Hepatocyte (in vitro differentiated cells): ENCODE data around the gene GOLGA2. TPM values are rescaled to one million over a fixed set of nuclear protein-coding genes. Genes with fewer than 3 reads are reported as not detected.

Experiments
- DNase-seq: peaks from one replicate; pipeline ENCODE4 v3.0.0-alpha.2; 2016; ENCODE audit warnings: low spot score
- H2AFZ ChIP-seq: fragments of 200-600 bp; sonication (generic); 2 replicates; pipeline ENCODE4 v1.6.0; 2016; ENCODE audit warnings: antibody characterized with exemption, mild to moderate bottlenecking
- H3K27ac ChIP-seq: fragments of 200-600 bp; sonication (generic); 2 replicates; pipeline ENCODE4 v1.5.1; 2016; ENCODE audit warnings: mild to moderate bottlenecking
- H3K27me3 ChIP-seq: fragments of 200-600 bp; sonication (generic); 2 replicates; pipeline ENCODE4 v1.6.1; 2016
- H3K36me3 ChIP-seq: fragments of 200-600 bp; sonication (generic); replicated peaks from 2 replicates; pipeline ENCODE4 v1.5.1; 2016; ENCODE audit warnings: low read depth; ENCODE audit not compliant: insufficient read depth
- H3K4me1 ChIP-seq: fragments of 200-600 bp; sonication (generic); 2 replicates; pipeline ENCODE4 v1.5.1; 2016; ENCODE audit warnings: mild to moderate bottlenecking, moderate library complexity; ENCODE audit not compliant: insufficient read depth
- H3K4me2 ChIP-seq: fragments of 200-600 bp; sonication (generic); 2 replicates; pipeline ENCODE4 v1.6.0; 2016
- H3K4me3 ChIP-seq: fragments of 200-600 bp; sonication (generic); 2 replicates; pipeline ENCODE4 v1.5.1; 2016; ENCODE audit warnings: mild to moderate bottlenecking
- H3K79me2 ChIP-seq: fragments of 200-600 bp; sonication (generic); 2 replicates; pipeline ENCODE4 v1.6.0; 2017; ENCODE audit warnings: mild to moderate bottlenecking
- H3K9me2 ChIP-seq: fragments of 200-600 bp; sonication (generic); replicated peaks from 2 replicates; pipeline ENCODE4 v1.6.0; 2017; ENCODE audit warnings: mild to moderate bottlenecking; ENCODE audit not compliant: insufficient read depth
- H3K9me3 ChIP-seq: fragments of 200-600 bp; sonication (generic); 2 replicates; pipeline ENCODE4 v1.5.1; 2016; ENCODE audit warnings: low read depth, mild to moderate bottlenecking
- H4K20me1 ChIP-seq: fragments of 200-600 bp; sonication (generic); 2 replicates; pipeline ENCODE4 v1.6.0; 2016; ENCODE audit warnings: mild to moderate bottlenecking; ENCODE audit not compliant: insufficient read depth, poor library complexity, severe bottlenecking
- CTCF ChIP-seq: fragments of 200-600 bp; sonication (generic); IDR thresholded peaks from 2 replicates; pipeline ENCODE4 v1.5.1; 2016; ENCODE audit warnings: antibody characterized with exemption, mild to moderate bottlenecking; ENCODE audit not compliant: poor library complexity
- EZH2 ChIP-seq: fragments of 200-600 bp; sonication (generic); IDR thresholded peaks from 2 replicates; pipeline ENCODE4 v1.6.1; 2016; ENCODE audit warnings: antibody characterized with exemption, mild to moderate bottlenecking, borderline replicate concordance
- EZH2phosphoT487 ChIP-seq: fragments of 200-600 bp; sonication (generic); IDR thresholded peaks from one replicate; pipeline ENCODE4 v1.6.1; 2018; ENCODE audit warnings: antibody characterized with exemption, mild to moderate bottlenecking, low read depth, moderate library complexity; ENCODE audit not compliant: unreplicated experiment, severe bottlenecking
- WGBS: methylation state at CpG from one replicate; pipeline ENCODE4 v1.1.6; 2016; ENCODE audit warnings: low lambda C conversion rate; ENCODE audit errors: missing lambda C conversion rate; 5-methylcytosine and 5-hydroxymethylcytosine counted together
- polyA plus RNA-seq: library from polyadenylated mRNA; unstranded; fragments of >200 nt; fragmentation: Nextera tagmentation; extraction: Ambion mirVana; gene quantifications from 2 replicates; pipeline ENCODE4 v1.2.1, GENCODE V29; 2016
- total RNA-seq: library from RNA; depleted of rRNA; stranded (reverse); fragments of >200 nt; gene quantifications from 2 replicates; pipeline ENCODE4 v1.2.3, GENCODE V29; 2014

Gene GOLGA2
- total and polyA plus RNA-seq, 2 experiments from 2014 or later, result 37.6 to 79.9 TPM

GRCh38 chr9:128244091-128244836 is 31.5 kb downstream of the GOLGA2 start:
- Histone ChIP-seq H3K4me2 (peak overlapping the region; percentile 78), H4K20me1 (no peaks in the 10 kb centered on the region), H3K27ac (peak overlapping the region; percentile 100), H3K4me3 (peak overlapping the region; percentile 37), H3K9me3 (no peaks in the 10 kb centered on the region), H3K79me2 (no peaks in the 10 kb centered on the region), H3K27me3 (no peaks in the 10 kb centered on the region), H3K9me2 (no peaks in the 10 kb centered on the region), H3K36me3 (no peaks in the 10 kb centered on the region), H2AFZ (no peak overlapping the region), H3K4me1 (peaks cover 30% of the 10 kb centered on the region)
- no peak for DNase-seq
- 56% methylated on average over 9 of the region's 13 CpGs for WGBS
- TF ChIP-seq EZH2 (no peak), EZH2phosphoT487 (no peak), CTCF (no peak)

GRCh38 chr9:128243215-128244018 is 32.4 kb downstream of the GOLGA2 start:
- Histone ChIP-seq H3K4me1 (peaks cover 30% of the 10 kb centered on the region), H3K4me3 (no peak overlapping the region), H2AFZ (no peak overlapping the region), H3K9me2 (no peaks in the 10 kb centered on the region), H3K36me3 (no peaks in the 10 kb centered on the region), H3K4me2 (peak overlapping the region; percentile 78), H3K9me3 (no peaks in the 10 kb centered on the region), H3K27me3 (no peaks in the 10 kb centered on the region), H3K27ac (peak overlapping the region; percentile 100), H3K79me2 (no peaks in the 10 kb centered on the region), H4K20me1 (no peaks in the 10 kb centered on the region)
- WGBS, result 50% methylated on average over 9 of the region's 13 CpGs
- TF ChIP-seq EZH2phosphoT487, result no peak
- TF ChIP-seq EZH2, result no peak
- no peak for TF ChIP-seq CTCF
- peak; percentile 66 for DNase-seq

GRCh38 chr9:128242828-128243214 is 33.0 kb downstream of the GOLGA2 start:
- H4K20me1 ChIP-seq, result no peaks in the 10 kb centered on the region
- peak; percentile 5 for DNase-seq
- peak overlapping the region; percentile 78 for H3K4me2 ChIP-seq
- 43% methylated on average over 4 of the region's 7 CpGs for WGBS
- H3K4me1 ChIP-seq, result peaks cover 30% of the 10 kb centered on the region
- no peak for TF ChIP-seq EZH2
- no peak for TF ChIP-seq EZH2phosphoT487
- TF ChIP-seq CTCF, result no peak
- peak overlapping the region; percentile 100 for H3K27ac ChIP-seq
- H3K36me3 ChIP-seq, result no peaks in the 10 kb centered on the region
- H3K27me3 ChIP-seq, result no peaks in the 10 kb centered on the region
- H3K9me2 ChIP-seq, result no peaks in the 10 kb centered on the region
- no peaks in the 10 kb centered on the region for H3K79me2 ChIP-seq
- no peak overlapping the region for H2AFZ ChIP-seq
- no peaks in the 10 kb centered on the region for H3K9me3 ChIP-seq
- H3K4me3 ChIP-seq, result no peak overlapping the region
